ENCODE results near the gene CAMK1D.
"Not testable (repeated sequence)": the region's sequence is repeated elsewhere in the genome, so short reads cannot be mapped to it uniquely, and the experiment has no call there.

Gene CAMK1D

DNA sequence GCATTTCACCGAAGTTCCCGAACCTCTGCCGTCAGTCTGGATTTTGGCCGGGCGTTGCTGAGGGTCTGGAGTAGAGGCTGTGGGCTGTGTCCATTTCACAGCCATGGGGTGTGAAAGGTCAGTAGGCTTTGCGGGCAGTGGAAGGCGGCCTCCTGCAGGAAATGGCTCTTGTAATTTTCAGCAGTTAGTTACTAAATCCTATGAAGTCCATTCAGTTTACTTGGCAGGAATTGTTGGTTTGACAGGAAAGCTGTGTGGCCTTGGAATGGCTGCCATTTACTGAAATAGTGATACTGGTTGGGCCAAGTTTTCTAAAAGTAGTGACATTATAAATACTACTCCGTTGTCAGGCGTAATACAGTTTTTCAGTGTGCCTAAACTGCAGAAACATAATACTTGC, 348.4 kb downstream of the CAMK1D start:
- DNase-seq (ENCODE audit: low read depth in 3 of 3): no peak

DNA sequence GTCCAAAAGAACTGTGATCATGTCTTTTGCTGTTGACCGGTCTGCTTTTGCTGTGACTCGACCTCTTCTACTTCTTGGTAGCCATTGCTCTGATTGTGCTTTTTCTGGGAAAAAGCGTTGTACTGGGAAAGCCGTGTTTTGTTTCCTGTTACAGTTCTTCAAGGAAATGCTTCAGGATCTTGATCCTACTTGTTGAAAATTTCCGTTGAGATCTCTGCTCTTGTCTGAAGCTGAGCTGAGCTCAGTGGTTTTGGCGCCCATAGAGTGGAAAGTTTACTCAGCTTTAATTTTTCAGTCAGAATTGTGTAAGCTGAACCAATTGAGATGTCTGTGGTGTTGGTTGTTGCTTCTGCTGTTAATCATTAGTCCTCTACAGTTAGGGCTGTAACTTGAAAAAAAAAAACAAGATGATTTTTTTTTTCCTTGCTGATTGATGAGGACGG, 349.9 kb downstream of the CAMK1D start:
- DNase-seq (ENCODE audit: low read depth in 3 of 3): no peak

DNA sequence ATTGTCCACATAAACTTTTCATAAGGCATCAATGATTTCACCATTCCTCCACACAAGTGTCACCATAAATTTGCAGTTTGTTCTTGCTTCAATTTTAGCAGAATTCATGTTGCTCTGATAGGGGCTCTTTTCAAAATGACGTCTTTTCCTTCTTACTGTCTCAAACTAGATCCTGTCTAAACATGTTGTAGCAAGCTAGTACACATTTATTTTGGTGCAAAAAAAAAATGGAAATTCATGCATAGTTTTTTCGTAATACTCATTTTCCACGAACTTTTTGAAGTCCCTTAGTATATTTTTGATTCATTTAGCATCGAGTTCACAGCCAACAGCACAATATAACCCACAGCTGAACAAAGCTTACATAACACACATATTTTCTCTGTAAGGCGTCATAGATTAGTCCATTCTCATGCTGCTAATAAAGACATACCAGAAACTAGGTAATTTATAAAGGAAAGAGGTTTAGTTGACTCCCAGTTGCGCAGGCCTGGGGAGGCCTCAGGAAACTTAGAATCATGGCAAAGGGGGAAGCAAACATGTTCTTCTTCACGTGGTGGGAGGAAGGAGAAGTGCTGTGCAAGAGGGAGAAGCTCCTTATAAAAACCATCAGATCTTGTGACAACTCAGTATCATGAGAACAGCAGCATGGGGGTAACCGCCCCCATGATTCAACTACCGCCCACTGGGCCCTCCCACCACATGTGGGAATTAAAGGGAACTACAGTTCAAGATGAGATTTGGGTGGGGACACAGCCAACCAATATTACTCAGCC, 350.6 kb downstream of the CAMK1D start:
- no peak for DNase-seq (ENCODE audit: low read depth in 3 of 3)

DNA sequence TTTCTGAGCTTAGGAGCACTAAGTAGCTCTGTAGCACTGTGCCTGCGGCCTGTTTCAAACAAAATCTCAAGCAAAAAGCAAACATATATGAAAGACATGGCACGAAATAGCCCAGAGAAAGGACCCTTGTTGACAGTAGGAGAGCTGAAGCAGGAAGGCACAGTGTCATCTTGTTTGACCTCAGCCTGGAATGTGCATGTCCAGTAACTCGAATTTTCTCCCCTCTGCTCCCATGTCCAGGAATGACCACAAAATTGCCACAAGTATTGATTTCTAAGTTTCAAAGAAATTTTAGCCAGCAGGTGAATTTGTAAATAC, 351.2 kb downstream of the CAMK1D start:
- no peak for DNase-seq (ENCODE audit: low read depth in 3 of 3)

DNA sequence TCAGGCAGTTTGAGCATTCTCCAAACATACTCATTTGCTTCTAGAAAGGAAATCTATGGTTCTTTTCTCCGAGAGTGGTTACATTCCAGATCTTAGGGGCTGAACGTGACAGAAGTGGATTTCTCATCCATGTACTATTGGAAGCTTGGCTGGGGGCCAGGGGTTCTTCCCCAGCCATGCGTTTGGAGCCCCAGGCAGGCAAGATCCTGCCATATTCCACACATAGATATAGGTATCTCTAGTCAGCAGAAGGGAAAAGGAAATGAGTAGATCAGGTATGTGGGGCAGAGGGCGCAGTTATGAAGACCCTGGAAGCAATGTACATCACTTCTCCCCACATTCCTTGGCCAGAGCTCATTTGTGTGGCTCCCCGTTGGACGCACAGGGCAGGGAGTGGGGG, 352.3 kb downstream of the CAMK1D start:
- DNase-seq (ENCODE audit: low read depth in 3 of 3): no peak

DNA sequence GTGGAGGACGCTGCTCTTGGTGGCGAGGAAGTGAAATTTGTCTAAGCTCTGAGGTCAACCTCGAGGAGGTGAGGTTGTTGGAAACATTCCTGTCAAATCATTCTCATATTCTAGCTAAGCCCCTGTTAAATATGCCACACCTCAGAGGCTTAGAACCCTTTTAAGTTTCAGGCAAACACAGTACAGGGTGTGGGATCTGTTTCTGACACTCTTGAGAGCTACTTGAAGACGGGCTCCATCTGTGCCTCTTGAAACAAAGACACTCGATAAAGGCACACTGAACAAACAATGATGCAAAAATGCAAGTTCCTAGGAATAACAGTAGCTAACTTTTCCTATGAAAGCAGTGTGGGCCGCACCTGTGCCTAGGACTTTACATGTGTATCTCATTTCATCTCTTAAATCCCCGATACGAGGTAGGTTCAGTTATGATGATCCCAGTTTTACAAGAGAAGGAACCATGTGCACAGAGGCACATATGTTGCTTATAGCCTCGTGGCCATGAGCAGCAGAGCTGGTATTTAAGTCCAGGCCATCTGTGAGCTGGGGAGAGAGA, 352.9 kb downstream of the CAMK1D start:
- DNase-seq (ENCODE audit: low read depth in 3 of 3): no peak

DNA sequence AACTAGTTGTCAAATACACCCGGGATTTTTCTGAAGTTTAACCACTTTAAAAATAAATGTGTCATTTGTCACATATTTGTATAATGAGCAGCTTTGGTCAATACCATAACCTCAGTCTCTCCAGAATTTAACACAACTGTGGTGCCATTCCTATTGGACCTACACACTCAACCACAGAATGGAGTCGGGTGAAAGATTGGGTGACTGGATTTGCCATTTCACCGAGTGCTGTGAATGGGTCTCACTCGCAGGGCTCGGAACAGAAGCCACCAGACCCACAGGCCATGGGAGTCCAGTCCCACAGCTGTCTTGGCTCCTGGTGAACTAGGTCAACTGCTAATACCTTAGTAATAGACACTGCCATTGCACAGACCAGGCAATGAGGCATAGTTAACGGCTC, 353.8 kb downstream of the CAMK1D start:
- DNase-seq (ENCODE audit: low read depth in 3 of 3): no peak

DNA sequence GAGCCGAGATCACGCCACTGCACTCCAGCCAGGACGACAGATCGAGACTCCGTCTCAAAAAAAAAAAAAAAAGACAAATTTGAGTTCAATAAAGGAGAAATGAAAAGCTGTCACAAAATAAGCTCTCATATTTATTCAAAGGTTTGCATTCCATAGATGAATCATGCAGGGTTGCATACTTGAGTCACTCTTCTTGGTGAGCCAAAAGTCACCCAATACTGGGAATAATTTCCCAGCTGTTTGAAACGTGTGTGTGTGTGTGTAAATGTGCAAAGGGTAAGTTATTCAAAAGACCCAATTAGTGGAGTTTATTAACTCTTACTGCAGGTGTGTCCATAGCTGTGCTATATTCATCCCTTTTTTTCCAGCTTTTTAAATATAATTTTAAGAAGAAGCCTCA, 354.5 kb downstream of the CAMK1D start:
- DNase-seq (ENCODE audit: low read depth in 3 of 3): no peak

DNA sequence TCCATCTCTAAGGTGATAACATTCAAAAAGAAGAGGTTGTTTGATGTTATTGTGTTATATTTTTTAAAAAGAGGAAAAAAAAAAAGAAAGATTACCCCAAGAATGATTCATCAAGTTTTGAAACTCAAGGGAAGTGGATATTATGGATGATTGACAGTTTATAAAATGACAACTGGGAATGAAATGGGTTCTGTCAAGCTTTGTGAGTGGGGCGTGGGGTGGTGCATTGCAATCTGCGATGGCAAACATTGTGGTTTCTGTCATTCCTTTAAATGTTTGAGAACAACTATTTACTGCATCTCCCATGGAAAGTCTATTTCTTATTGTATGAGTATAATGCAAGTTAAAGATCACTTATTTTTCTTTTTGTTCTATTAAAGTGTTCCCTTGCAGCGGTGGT, 355.1 kb downstream of the CAMK1D start:
- no peak for DNase-seq (ENCODE audit: low read depth in 3 of 3)

DNA sequence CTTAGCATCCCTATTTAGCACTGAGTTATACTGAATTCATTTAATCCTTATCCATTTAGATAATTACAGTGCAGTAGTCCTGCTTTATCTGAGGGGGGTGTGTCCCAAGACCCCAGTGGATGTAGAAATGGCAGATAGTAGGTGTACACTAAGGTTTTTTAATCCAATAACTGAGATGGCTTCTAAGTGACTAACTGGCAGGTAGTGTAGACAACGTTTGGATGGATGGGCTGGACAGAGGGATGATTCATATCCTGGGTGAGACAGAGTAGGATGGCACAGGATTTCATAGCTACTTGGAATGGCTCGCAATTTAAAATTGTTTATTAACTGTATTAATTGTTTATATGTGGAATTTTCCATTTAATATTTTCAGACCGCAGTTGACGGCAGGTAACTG, 356.6 kb downstream of the CAMK1D start:
- DNase-seq (ENCODE audit: low read depth in 3 of 3): no peak

DNA sequence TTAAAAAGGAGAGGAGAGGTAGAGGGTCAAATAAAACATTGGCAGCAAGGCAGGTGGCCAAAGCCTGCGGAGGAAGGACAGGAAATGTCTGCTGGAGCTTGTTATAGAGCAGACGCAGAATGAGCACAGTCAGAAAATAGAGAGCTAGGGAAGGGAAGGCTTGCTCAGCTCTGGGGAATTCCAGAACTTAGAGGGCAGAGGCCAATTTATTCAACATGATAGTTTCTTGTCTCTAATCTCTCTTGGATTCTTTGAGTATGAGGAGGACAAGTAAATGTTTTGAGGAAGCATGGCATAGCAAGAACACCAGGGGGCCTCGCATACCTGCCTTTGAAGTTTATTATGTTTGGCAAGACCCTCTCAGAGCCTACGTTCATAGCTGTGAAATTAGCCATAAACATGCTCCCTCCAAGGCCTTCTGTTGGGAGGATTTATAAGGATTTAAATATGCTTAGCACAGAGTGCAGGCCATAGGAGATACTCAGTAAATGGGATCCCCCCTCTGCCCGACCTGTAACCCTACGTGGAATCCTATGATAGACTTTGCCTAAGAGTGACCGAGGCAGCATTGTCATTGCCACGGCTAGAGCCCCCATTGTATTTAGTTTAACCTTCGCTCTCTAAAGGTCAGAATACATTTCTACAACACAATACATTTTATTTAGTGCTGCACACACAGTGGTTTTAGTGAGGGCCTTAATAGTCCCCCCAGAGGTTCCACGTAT, 358.3 kb downstream of the CAMK1D start:
- DNase-seq (ENCODE audit: low read depth in 3 of 3): peak in 1 of 3 experiments; percentile 25

DNA sequence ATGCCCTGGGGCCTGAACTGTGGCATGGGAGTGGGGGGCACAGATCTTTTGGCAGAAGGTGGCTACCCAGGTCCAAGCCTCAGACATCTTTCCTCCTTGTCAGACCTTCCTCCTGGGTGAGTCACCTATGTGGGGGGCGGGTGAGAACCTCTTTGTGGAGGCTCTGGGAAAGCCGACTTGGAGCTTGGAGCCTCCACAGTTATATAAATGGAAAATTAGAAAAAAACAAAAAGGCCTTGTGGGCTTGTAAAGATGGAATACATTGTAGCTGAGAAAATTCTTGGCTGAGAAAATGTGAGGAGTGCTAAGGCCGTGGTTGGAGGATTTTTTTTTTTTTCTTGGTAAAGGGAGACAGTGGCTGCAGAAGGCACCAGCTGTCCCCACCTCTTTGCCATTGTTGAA, 359.7 kb downstream of the CAMK1D start:
- no peak for DNase-seq (ENCODE audit: low read depth in 3 of 3)

DNA sequence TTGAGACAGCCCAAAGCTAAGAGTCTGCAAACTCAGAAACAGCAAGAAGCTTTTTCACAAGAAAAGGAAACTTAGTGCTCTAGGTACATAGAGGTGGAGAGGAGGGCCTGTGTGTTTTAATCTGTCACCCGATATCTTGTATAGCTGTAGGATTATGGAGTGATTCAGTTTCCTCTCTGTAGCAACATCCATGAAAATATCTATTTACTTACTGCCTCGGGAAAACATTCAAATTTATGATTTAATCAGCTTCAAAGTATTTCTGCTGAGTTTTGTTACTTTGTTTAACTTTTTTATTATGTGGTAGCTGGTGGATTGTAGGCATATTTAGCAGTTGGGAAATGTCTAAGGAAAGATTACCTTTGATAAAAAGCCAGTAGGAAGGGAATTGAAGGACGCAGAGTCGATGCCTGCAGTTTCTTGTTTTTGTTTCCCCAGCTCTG, 360.2 kb downstream of the CAMK1D start:
- DNase-seq (ENCODE audit: low read depth in 3 of 3): no peak

DNA sequence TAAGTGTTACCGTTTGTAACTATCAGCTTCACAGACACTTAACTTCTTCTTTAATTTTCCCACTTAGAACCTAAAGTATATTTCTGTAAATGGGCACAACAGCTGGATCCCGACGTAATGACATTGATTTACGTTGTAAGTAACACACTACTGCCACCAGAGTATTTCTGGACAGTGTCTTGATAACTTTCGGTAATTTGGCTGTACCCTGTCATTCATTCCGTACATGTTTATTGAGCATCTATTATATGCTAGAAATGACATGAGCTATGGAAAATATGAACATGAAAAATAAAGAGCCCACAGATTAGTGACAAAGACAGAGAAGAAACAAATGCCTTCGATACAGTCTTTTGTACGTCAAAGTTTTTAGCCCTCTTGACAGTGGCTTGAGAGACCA, 360.8 kb downstream of the CAMK1D start:
- DNase-seq (ENCODE audit: low read depth in 3 of 3): no peak

DNA sequence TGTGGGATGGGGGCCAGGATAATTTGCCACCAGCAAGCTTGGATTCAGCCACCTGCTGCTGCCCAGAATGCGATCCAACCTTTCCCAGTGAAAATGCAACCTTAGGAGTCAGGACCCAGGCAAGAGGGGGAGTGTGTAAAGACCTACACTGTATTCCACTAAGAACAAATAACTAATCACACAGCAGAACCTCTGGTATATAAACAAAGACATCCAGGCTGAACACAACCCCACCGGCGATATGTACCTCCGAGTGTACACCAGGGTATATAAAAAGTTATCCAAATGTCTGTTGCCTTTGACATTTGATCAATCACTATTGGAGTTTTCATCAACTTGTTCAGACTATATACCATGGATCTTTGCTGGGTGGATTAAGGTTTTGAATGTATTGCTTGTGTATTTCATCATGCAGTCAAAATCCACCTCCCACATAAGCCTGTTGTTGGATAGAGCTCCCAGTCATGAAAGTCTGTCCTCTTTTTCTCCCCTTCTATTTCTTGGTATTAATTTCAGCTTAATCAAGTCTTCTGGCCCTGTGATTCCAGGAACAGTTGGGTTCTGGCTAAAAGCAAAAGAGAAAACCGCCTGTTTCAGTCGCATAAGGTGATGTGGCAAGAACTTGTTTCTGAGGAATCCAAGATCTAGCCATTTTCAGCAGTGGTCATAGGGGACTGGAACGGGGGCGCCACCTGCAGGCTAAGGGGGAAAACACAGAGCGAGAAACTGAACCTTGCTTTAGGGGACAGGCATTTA, 361.4 kb downstream of the CAMK1D start:
- DNase-seq (ENCODE audit: low read depth in 3 of 3): peak; percentile 53 to 79 (median 73)

DNA sequence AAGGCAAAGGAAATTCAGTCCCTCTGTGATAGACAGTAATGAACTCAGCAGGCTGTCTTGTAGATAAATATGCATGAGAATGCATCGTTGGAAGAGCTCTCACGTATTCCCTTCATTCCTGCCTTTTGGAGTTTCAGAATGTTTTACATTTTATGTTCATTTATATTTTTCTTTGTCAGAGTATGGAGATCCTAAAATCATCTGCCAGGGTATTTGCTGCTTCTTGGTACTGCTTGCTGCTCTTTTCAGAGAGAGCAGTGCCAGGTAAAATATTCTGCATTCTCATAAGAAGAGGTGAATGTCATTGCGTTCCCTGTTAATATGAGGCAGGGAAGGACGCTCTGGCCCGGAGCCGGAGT, 362.0 kb downstream of the CAMK1D start:
- no peak for DNase-seq (ENCODE audit: low read depth in 3 of 3)

DNA sequence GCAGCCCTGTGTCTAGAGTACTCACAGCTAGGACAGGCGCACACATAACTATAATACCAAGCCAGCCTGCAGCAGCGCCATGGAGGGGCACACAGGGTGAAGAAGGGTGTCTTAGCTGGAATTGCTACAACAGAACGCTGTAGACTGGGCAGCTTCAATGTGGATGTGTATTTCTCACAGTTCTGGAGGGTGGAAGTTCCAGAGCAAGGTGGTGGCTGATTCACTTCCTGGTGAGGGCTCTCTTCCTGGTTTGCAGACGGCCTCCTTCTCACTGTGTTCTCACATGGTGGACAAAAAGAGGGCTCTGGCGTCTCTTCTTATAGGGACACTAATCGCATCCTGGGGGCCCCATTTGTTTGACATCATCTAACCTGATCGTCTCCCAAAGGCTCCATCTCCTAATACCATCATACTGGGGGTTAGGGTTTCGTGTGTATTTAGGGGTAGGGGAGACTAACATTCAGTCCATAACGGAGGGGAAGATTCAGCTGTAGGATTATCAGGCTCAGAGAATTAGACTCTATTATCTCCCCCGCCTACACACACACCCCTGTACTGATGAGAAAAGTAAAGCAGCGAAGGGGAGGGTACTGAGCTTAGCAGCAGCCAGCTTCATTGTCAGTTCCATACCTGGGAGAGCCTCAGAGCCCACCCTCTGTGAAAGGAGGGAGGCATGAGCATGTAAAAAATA, 363.1 kb downstream of the CAMK1D start:
- no peak for DNase-seq (ENCODE audit: low read depth in 3 of 3)

DNA sequence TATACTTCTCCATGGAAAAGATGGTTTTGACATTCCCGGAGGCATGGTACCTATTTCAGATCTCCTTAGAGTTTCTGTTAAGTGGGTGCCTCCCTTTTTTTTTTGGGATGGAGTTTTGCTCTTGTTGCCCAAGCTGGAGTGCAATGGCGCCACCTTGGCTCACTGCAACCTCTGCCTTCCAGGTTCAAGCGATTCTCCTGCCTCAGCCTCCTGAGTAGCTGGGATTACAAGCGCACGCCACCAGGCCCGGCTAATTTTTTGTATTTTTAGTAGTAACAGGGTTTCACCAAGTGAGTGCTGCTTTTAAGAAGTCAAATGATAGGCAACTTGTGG, 363.6 kb downstream of the CAMK1D start:
- DNase-seq (ENCODE audit: low read depth in 3 of 3): not testable (repeated sequence)

DNA sequence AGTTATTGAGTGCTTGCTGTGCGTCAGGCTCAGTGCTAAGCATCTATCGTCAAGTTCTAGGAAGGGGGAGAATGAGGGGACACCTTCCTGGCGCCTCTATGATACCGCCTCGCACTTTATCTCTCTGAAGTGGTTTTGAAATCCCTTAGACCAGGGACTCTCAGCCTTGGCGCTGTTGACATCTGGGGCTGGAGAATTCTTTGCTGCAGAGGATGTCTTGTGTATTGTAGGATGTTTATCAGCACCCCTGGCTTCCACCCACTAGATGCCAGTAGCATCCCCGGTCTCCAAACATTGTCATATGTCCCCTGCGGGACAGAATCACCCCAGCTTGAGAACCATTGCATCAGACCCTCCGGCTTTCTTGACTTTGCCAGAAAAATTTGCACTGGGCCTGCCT, 366.7 kb downstream of the CAMK1D start:
- DNase-seq (ENCODE audit: low read depth in 3 of 3): no peak

DNA sequence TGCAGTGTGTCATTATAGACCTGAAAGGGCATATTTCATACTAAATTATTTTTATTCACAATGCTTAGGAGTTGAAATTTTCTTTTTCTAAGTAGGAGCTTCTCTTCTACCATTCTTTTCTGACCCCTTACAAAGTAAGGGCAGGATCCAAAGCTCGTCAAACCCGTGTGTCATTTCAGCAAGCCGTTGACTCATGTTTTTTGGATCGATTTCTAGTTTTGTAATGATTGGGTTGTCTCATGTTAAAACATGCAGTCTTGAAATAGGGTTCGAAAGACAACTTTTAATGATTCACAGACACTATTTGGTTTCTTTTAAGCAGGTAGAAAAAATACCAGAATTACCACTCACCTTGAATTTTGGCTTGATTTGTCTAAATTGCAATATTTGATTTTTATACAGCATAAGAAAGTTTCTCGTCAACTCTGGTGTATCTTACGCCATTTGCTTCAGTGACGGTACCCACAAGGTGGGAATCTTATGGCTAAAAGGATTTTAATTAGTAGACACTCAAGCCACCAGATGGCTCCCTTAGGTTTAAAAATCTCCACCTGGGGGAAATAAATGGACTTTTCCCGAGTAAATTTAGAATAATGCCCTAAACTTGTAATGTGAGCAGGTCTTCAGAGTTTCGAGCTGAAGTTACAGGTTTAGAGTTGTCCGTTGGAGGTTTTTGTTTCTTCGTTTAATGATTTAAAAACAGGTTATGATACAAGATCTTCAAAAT, 368.8 kb downstream of the CAMK1D start:
- no peak for DNase-seq (ENCODE audit: low read depth in 3 of 3)

DNA sequence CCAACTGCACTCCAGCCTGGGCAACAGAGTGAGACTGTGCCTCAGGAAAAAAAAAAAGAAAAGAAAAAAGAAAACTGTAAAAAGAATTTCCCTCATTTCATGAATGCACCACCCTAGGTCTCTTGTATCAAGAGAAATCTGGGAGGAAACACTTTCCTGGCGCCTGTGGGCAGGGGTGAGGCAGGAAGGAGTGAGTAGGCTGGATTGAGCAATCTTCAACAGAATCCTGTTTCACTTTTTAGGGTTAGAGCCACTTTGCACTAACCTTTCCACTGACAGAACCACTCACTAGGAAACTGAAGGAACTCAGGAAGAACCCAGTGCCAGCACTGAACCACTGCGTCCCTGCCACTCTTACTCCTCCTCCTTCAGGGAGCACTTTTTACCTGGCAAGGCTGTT, 370.0 kb downstream of the CAMK1D start:
- peak in 1 of 3 experiments; percentile 9 for DNase-seq (ENCODE audit: low read depth in 3 of 3)

Data from stimulated activated CD4-positive, alpha-beta T cell treated with anti-CD3 and anti-CD28 coated beads, TNF-alpha, amount 100 ng/mL, for 24 hours (primary cell).